Astrocyte (in vitro differentiated cells and primary cell): ENCODE measurements around the gene CAPN7. TPM values are rescaled to one million over a fixed set of nuclear protein-coding genes. Genes with fewer than 3 reads are reported as not detected.
"Not testable (repeated sequence)": the region's sequence is repeated elsewhere in the genome, so short reads cannot be mapped to it uniquely, and the experiment has no call there.

Source experiments
- DNase-seq: peaks from one replicate; pipeline ENCODE4 v3.0.0-alpha.2; 2010; ENCODE audit warnings: low read depth
- FAIRE-seq: peaks from 2 replicates; lab custom pipeline; 2011; peaks lifted over from hg19 to GRCh38; lab: Jason Lieb, UNC
- H2AFZ ChIP-seq: 2 replicates; pipeline ENCODE4 v1.6.0; 2012; ENCODE audit warnings: low read depth, low read length, inconsistent platforms
- H3K27ac ChIP-seq: 2 replicates; pipeline ENCODE4 v1.5.1; 2011; ENCODE audit warnings: low read depth, low read length, inconsistent platforms
- H3K27me3 ChIP-seq: 2 replicates; pipeline ENCODE4 v1.6.0; 2011; ENCODE audit warnings: low read length, inconsistent platforms; ENCODE audit not compliant: insufficient read depth
- H3K36me3 ChIP-seq: 2 replicates; pipeline ENCODE4 v1.5.1; 2011; ENCODE audit warnings: low read length, inconsistent platforms; ENCODE audit not compliant: insufficient read depth
- H3K4me1 ChIP-seq: 2 replicates; pipeline ENCODE4 v1.5.1; 2011; ENCODE audit warnings: low read length, inconsistent platforms; ENCODE audit not compliant: insufficient read depth
- H3K4me2 ChIP-seq: 2 replicates; pipeline ENCODE4 v1.6.0; 2012; ENCODE audit warnings: low read length, inconsistent platforms
- H3K4me3 ChIP-seq: 2 replicates; pipeline ENCODE4 v1.5.1; 2011; ENCODE audit warnings: low read depth, mild to moderate bottlenecking, low read length, inconsistent platforms; ENCODE audit not compliant: insufficient read depth
- H3K79me2 ChIP-seq: 2 replicates; pipeline ENCODE4 v1.6.0; 2012; ENCODE audit warnings: mild to moderate bottlenecking, low read length, inconsistent platforms; ENCODE audit not compliant: insufficient read depth
- H3K9ac ChIP-seq: 2 replicates; pipeline ENCODE4 v1.6.0; 2012; ENCODE audit warnings: mild to moderate bottlenecking, low read length, inconsistent platforms
- H3K9me3 ChIP-seq: 2 replicates; pipeline ENCODE4 v1.5.1; 2012; ENCODE audit warnings: low read depth, mild to moderate bottlenecking, low read length, inconsistent platforms; ENCODE audit not compliant: insufficient read depth
- H4K20me1 ChIP-seq: 2 replicates; pipeline ENCODE4 v1.6.0; 2012; ENCODE audit warnings: low read length, inconsistent platforms; ENCODE audit not compliant: insufficient read depth
- H3K27ac Mint-ChIP-seq: one replicate; pipeline ENCODE4 v1.8.0; 2021; ENCODE audit warnings: mild to moderate bottlenecking, mixed read lengths; ENCODE audit not compliant: unreplicated experiment
- H3K27me3 Mint-ChIP-seq: one replicate; pipeline ENCODE4 v1.8.0; 2021; ENCODE audit warnings: low read depth, mixed read lengths; ENCODE audit not compliant: unreplicated experiment
- H3K36me3 Mint-ChIP-seq: one replicate; pipeline ENCODE4 v1.8.0; 2021; ENCODE audit warnings: low read depth, mixed read lengths; ENCODE audit not compliant: unreplicated experiment
- H3K4me1 Mint-ChIP-seq: one replicate; pipeline ENCODE4 v1.8.0; 2021; ENCODE audit warnings: low read depth, mixed read lengths; ENCODE audit not compliant: unreplicated experiment
- H3K4me3 Mint-ChIP-seq: one replicate; pipeline ENCODE4 v1.8.0; 2021; ENCODE audit warnings: mild to moderate bottlenecking, moderate library complexity, mixed read lengths; ENCODE audit not compliant: unreplicated experiment
- H3K9me3 Mint-ChIP-seq: one replicate; pipeline ENCODE4 v1.8.0; 2021; ENCODE audit warnings: mild to moderate bottlenecking, mixed read lengths; ENCODE audit not compliant: unreplicated experiment
- CTCF ChIP-seq: IDR thresholded peaks from 2 replicates; pipeline ENCODE4 v1.5.1; 2011; ENCODE audit warnings: low read depth, mild to moderate bottlenecking, inconsistent platforms, low read length, moderate library complexity; ENCODE audit not compliant: insufficient read depth
- EZH2 ChIP-seq: IDR thresholded peaks from 2 replicates; pipeline ENCODE4 v1.6.1; 2012; ENCODE audit warnings: mild to moderate bottlenecking, low read length, inconsistent platforms; ENCODE audit not compliant: insufficient read depth
- total RNA-seq: library from RNA; stranded (reverse); gene quantifications from 2 replicates; pipeline ENCODE4 v1.2.1, GENCODE V29; 2021

Gene CAPN7
- total RNA-seq, 1 donor from 2014 or later: 36.8 TPM

DNA sequence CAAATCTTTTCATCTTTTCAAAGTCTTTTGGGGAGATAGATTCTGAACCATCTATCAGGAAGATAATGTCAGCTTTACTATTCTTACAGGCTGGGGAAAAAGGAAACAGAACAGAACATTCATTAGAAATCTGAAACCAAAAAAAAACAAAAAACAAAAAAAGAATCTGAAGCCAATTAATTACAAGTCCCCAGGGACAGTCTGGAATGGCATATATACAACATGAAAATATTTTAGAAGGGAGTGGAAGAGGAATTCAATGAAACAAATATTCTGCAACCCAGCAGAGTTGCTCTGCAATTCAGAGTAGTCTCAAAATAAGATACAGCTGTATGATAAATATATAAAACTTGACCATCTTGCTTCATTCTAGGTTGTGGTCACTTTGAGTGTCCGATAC lies 41.7 kb upstream of the CAPN7 start:
- H3K27me3 Mint-ChIP-seq: peaks cover 18% of the 10 kb centered on the region
- Histone ChIP-seq H3K79me2 (no peaks in the 10 kb centered on the region), H3K9ac (no peak overlapping the region), H3K27ac (no peak overlapping the region), H3K4me3 (no peak overlapping the region), H3K36me3 (no peaks in the 10 kb centered on the region), H3K4me2 (no peak overlapping the region), H2AFZ (no peak overlapping the region), H3K9me3 (no peaks in the 10 kb centered on the region), H4K20me1 (no peaks in the 10 kb centered on the region), H3K27me3 (peaks cover 8% of the 10 kb centered on the region), H3K4me1 (no peaks in the 10 kb centered on the region)
- H3K27ac Mint-ChIP-seq: no peak overlapping the region
- H3K9me3 Mint-ChIP-seq: no peaks in the 10 kb centered on the region
- FAIRE-seq (no peak), DNase-seq (no peak)
- TF ChIP-seq EZH2 (no peak), CTCF (no peak)
- H3K4me1 Mint-ChIP-seq: peaks cover 3% of the 10 kb centered on the region
- H3K4me3 Mint-ChIP-seq: no peak overlapping the region
- H3K36me3 Mint-ChIP-seq: no peaks in the 10 kb centered on the region

DNA sequence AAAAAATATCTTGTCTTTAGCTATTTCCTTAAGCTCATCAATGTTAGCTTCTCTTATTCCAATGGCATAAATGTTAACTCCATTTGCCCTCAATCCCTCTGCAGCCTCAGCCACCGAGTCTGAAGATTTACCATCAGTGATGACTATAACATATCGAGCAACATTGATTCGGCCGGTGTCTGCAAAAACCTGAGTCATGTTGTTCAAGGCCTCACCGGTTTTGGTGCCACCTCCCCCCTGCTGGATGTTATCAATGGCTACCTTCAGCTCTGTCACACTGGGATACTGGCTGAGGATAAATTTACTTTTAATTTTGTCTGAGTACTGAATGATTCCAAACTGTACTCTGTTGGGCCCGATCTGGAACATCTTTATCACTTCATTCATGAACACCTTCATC lies 41.0 kb upstream of the CAPN7 start:
- no peak for FAIRE-seq
- Mint-ChIP-seq H3K36me3 (no peaks in the 10 kb centered on the region), H3K27ac (no peak overlapping the region), H3K9me3 (no peaks in the 10 kb centered on the region), H3K27me3 (peaks cover 18% of the 10 kb centered on the region), H3K4me3 (no peak overlapping the region), H3K4me1 (no peaks in the 10 kb centered on the region)
- Histone ChIP-seq H3K27me3 (peaks cover 11% of the 10 kb centered on the region), H3K4me3 (no peak overlapping the region), H3K27ac (no peak overlapping the region), H2AFZ (no peak overlapping the region), H3K4me1 (no peaks in the 10 kb centered on the region), H3K9me3 (no peaks in the 10 kb centered on the region), H3K9ac (no peak overlapping the region), H3K36me3 (no peaks in the 10 kb centered on the region), H3K79me2 (no peaks in the 10 kb centered on the region), H4K20me1 (no peaks in the 10 kb centered on the region), H3K4me2 (no peak overlapping the region)
- TF ChIP-seq EZH2 (no peak), CTCF (no peak)
- no peak for DNase-seq

DNA sequence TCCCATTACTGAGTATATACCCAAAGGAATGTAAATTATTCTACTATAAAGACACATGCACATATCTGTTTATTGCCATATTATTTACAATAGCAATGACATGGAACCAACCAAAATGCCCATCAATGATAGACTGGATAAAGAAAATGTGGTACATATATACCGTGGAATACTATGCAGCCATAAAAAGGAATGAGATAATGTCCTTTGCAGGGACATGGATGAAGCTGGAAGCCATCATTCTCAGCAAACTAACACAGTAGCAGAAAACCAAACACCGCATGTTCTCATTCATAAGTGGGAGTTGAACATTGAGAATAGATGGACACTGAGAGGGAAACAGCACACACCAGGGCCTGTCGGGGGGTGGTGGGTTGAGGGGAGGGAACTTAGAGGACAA lies 39.7 kb upstream of the CAPN7 start:
- H3K4me1 ChIP-seq, H3K4me2 ChIP-seq, FAIRE-seq, H3K4me3 Mint-ChIP-seq, H3K4me1 Mint-ChIP-seq, H3K27ac Mint-ChIP-seq, H3K9me3 ChIP-seq, H4K20me1 ChIP-seq, H3K4me3 ChIP-seq, H3K9me3 Mint-ChIP-seq, DNase-seq, H2AFZ ChIP-seq, H3K36me3 ChIP-seq, H3K36me3 Mint-ChIP-seq, H3K9ac ChIP-seq, H3K27ac ChIP-seq, H3K79me2 ChIP-seq: not testable (repeated sequence)
- H3K27me3 Mint-ChIP-seq: peaks cover 18% of the 10 kb centered on the region
- H3K27me3 ChIP-seq: peaks cover 21% of the 10 kb centered on the region
